Kidney (tissue), 14 donors: ENCODE data around the gene JPT2. TPM values are rescaled to one million over a fixed set of nuclear protein-coding genes. Genes with fewer than 3 reads are reported as not detected.

Experiments used
- DNase-seq, 5 donors: peaks; one replicate each; pipeline ENCODE4 v3.0.0-alpha.2; 2013 to 2020
- FAIRE-seq: peaks from 2 replicates; lab custom pipeline; 2012; peaks lifted over from hg19 to GRCh38; lab: Jason Lieb, UNC
- H3K27ac ChIP-seq, 2 donors: one replicate each; pipeline ENCODE4 v1.7.0; 2013; ENCODE audit warnings: low read depth in 2 of 2, low read length in 2 of 2, inconsistent platforms in 1 of 2
- H3K27me3 ChIP-seq: one replicate; pipeline ENCODE4 v1.7.1; 2013; ENCODE audit warnings: low read length, inconsistent platforms; ENCODE audit not compliant: control insufficient read depth, insufficient read depth
- H3K36me3 ChIP-seq, 3 donors: one replicate each; pipeline versions ENCODE4 v1.7.0 to v1.7.1; 2013; ENCODE audit warnings: low read length in 3 of 3, control low read depth in 1 of 3, inconsistent platforms in 1 of 3; ENCODE audit not compliant: insufficient read depth in 3 of 3, control insufficient read depth in 2 of 3
- H3K4me1 ChIP-seq, 3 donors: one replicate each; pipeline versions ENCODE4 v1.7.0 to v1.7.1; 2013; ENCODE audit warnings: low read length in 3 of 3, inconsistent platforms in 1 of 3, low read depth in 1 of 3; ENCODE audit not compliant: control insufficient read depth in 2 of 3, insufficient read depth in 2 of 3
- H3K4me3 ChIP-seq, 3 donors: one replicate each; pipeline versions ENCODE4 v1.7.0 to v1.8.1; 2013; ENCODE audit warnings: low read length in 3 of 3, control low read depth in 1 of 3, inconsistent platforms in 1 of 3
- H3K9ac ChIP-seq, 3 donors: one replicate each; pipeline versions ENCODE4 v1.7.0 to v1.7.1; 2013; ENCODE audit warnings: low read length in 3 of 3, control low read depth in 1 of 3, inconsistent platforms in 1 of 3
- H3K9me3 ChIP-seq, 3 donors: one replicate each; pipeline versions ENCODE4 v1.7.0 to v1.7.1; 2013; ENCODE audit warnings: low read length in 3 of 3, control low read depth in 1 of 3, inconsistent platforms in 1 of 3; ENCODE audit not compliant: control insufficient read depth in 2 of 3, insufficient read depth in 1 of 3
- CTCF ChIP-seq: IDR thresholded peaks from 3 replicates; pipeline ENCODE4 v1.5.1; 2012; ENCODE audit warnings: mild to moderate bottlenecking, moderate library complexity, borderline replicate concordance; ENCODE audit not compliant: insufficient read depth; ENCODE audit errors: extremely low read depth
- intact Hi-C: fragments of 100-400 bp; cut with DNase I; formaldehyde crosslinking; loops from one replicate; pipeline ENCODE4 v1.11.1; 2022
- polyA plus RNA-seq: library from polyadenylated mRNA; stranded (reverse); fragments of 350-450 nt; fragmentation: Illumina TruSeq; extraction: RNeasy Lipid Tissue Mini Kit (QIAGEN cat#74804); gene quantifications from one replicate; pipeline ENCODE4 v1.2.3, GENCODE V29; 2014; ENCODE audit warnings: low read depth, low replicate concordance; ENCODE audit not compliant: insufficient read depth
- total RNA-seq: library from RNA; stranded (reverse); fragmentation: NEBNext Ultra II Directional; extraction: Animal tissue kit (Norgen Biotek cat#: 25700); gene quantifications from one replicate; pipeline ENCODE4 v1.2.1, GENCODE V29; 2021
- donor health status: control.
- donor health status: control.
- donor health status: control.
- donor health status: control.
- donor health status: control.
- donor health status: DM: yes; HTN: yes; CAD: no.
- donor health status: Normal renal cell carcinoma (clear cell type).

The JPT2 gene
- total and polyA plus RNA-seq, 2 donors from 2014 or later, result 32.8 to 89.3 TPM

- H3K4me3 ChIP-seq, result no peak overlapping the region
- DNase-seq (no peak), FAIRE-seq (no peak)
- TF ChIP-seq CTCF, result no peak
- peaks cover 0 to 12% (median 11%) of the 10 kb centered on the region in 3 donors for H3K36me3 ChIP-seq
- no peaks in the 10 kb centered on the region for H3K4me1 ChIP-seq
- H3K9me3 ChIP-seq, result peaks cover 0 to 8% (median 0%) of the 10 kb centered on the region in 3 donors
- no peak overlapping the region for H3K27ac ChIP-seq
- intact Hi-C loops, result no loop called here
- no peaks in the 10 kb centered on the region for H3K27me3 ChIP-seq
- no peak overlapping the region for H3K9ac ChIP-seq
Observed at GRCh38 chr16:1740781-1741490, 62.9 kb downstream of the JPT2 start.

- Histone ChIP-seq H3K27ac (no peak overlapping the region), H3K4me1 (no peaks in the 10 kb centered on the region), H3K9ac (no peak overlapping the region), H3K27me3 (no peaks in the 10 kb centered on the region), H3K36me3 (peaks cover 0 to 12% (median 11%) of the 10 kb centered on the region in 3 donors), H3K4me3 (no peak overlapping the region), H3K9me3 (peaks cover 0 to 8% (median 0%) of the 10 kb centered on the region in 3 donors)
- DNase-seq (no peak), FAIRE-seq (no peak)
- TF ChIP-seq CTCF, result no peak
- intact Hi-C loops, result no loop called here
Observed at GRCh38 chr16:1741553-1742165, 63.6 kb downstream of the JPT2 start.

GRCh38 chr16:1743376-1744337 lies 65.6 kb downstream of the JPT2 start:
- DNase-seq, result no peak
- Histone ChIP-seq H3K27me3 (no peaks in the 10 kb centered on the region), H3K27ac (no peak overlapping the region), H3K36me3 (peaks cover 0 to 24% (median 19%) of the 10 kb centered on the region in 3 donors), H3K4me1 (no peaks in the 10 kb centered on the region), H3K9ac (no peak overlapping the region), H3K4me3 (no peak overlapping the region), H3K9me3 (no peaks in the 10 kb centered on the region)
- FAIRE-seq, result no peak
- intact Hi-C loops, result no loop called here
- no peak for TF ChIP-seq CTCF
